Right lobe of liver (tissue), 4 donors: ENCODE data around the gene TBC1D24.

ENCODE experiments used
- POLR2A ChIP-seq: fragments of 450-650 bp; IDR thresholded peaks from one replicate; pipeline ENCODE4 v1.6.1; 2017; ENCODE audit warnings: antibody characterized with exemption, mild to moderate bottlenecking
- TF ChIP-seq, protein P1 (sequence below), 4 donors: fragments of 200-600 bp in 3 of 4; fragments of 450-650 bp in 1 of 4; IDR thresholded peaks; one replicate each; pipeline versions ENCODE4 v1.5.1 to v1.8.0; 2016 to 2022; ENCODE audit warnings: antibody characterized with exemption in 4 of 4, mild to moderate bottlenecking in 2 of 4
- donor health status: DM: no; HTN: no; CAD: no.
- donor health status: DM: no; HTN: no; CAD: no.
- donor health status: DM: no; HTN: yes; CAD: no.

DNA sequence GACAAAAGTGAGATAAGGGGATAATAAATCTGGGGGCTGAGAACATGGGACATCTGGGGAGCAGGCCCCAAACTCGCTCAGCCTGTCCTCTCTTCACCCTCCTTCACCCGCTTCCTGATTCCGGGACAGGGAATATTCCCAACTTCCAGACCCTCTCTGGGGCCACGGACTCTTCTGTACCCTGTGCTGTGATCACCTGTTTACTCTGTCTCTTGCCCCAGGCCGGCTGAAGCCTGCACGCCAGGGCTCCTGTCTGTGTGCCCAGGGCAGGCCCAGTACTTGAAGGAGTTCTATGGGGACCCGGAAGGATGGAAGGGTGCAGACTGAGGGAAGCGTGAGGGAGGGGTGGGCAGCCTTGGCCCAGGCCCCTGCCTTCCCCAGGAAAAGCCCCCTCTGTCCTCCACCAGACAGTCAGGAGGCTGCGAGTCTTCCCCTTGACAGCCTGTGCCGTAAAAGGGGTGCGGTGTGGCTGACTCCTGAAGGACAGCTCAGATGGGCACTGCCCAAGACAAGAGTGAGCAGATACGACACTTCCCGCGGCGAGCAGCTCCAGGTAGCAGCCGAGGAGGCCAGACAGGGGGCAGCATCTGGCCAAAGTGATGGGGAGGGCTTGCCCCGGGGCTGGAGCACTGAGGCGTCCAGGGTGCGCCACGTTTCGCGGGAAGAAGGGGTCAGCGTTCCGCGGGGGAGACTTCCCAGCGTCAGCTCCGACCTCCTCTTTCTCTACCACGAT, 46.7 kb upstream of the TBC1D24 start:
- TF ChIP-seq POLR2A, result no peak
- TF ChIP-seq, protein P1, sequence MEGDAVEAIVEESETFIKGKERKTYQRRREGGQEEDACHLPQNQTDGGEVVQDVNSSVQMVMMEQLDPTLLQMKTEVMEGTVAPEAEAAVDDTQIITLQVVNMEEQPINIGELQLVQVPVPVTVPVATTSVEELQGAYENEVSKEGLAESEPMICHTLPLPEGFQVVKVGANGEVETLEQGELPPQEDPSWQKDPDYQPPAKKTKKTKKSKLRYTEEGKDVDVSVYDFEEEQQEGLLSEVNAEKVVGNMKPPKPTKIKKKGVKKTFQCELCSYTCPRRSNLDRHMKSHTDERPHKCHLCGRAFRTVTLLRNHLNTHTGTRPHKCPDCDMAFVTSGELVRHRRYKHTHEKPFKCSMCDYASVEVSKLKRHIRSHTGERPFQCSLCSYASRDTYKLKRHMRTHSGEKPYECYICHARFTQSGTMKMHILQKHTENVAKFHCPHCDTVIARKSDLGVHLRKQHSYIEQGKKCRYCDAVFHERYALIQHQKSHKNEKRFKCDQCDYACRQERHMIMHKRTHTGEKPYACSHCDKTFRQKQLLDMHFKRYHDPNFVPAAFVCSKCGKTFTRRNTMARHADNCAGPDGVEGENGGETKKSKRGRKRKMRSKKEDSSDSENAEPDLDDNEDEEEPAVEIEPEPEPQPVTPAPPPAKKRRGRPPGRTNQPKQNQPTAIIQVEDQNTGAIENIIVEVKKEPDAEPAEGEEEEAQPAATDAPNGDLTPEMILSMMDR (IDR thresholded peaks at IDR 0.05), result peak in 3 of 4 donors; percentile 4 to 6 (median 5)
